GM21786 (cell line): Measurements from ENCODE around the gene EYS.

Experiments used
- ATAC-seq: cut with Tn5 transposase; IDR thresholded peaks from one replicate; pipeline ENCODE4 v1.9.1; 2021; ENCODE audit not compliant: unreplicated experiment

EYS gene

GRCh38 chr6:64185621-64186020 lies 1521.4 kb downstream of the EYS start:
- no peak for ATAC-seq

- no peak for ATAC-seq
Measured at GRCh38 chr6:64175296-64175695, 1531.7 kb downstream of the EYS start.

- no peak for ATAC-seq
Measured at GRCh38 chr6:64170316-64170715, 1536.7 kb downstream of the EYS start.

GRCh38 chr6:64160486-64160885 lies 1546.5 kb downstream of the EYS start:
- ATAC-seq = no peak

GRCh38 chr6:64155063-64155462 lies 1552.0 kb downstream of the EYS start:
- no peak for ATAC-seq

GRCh38 chr6:64146876-64147275 lies 1560.2 kb downstream of the EYS start:
- ATAC-seq = no peak

GRCh38 chr6:64146094-64146493 lies 1560.9 kb downstream of the EYS start:
- ATAC-seq = no peak

- no peak for ATAC-seq
Measured at GRCh38 chr6:64145658-64146057, 1561.4 kb downstream of the EYS start.

- ATAC-seq = no peak
Measured at GRCh38 chr6:64143101-64143500, 1563.9 kb downstream of the EYS start.

- ATAC-seq = no peak
Measured at GRCh38 chr6:64141680-64142079, 1565.3 kb downstream of the EYS start.

- no peak for ATAC-seq
Measured at GRCh38 chr6:64128301-64129024, 1578.6 kb downstream of the EYS start.

GRCh38 chr6:64123761-64124633 lies 1583.0 kb downstream of the EYS start:
- ATAC-seq = no peak

- ATAC-seq = no peak
Measured at GRCh38 chr6:64122712-64123375, 1584.2 kb downstream of the EYS start.

- ATAC-seq = no peak
Measured at GRCh38 chr6:64121011-64121565, 1585.9 kb downstream of the EYS start.

GRCh38 chr6:64113704-64114103 lies 1593.3 kb downstream of the EYS start:
- ATAC-seq = no peak

- no peak for ATAC-seq
Measured at GRCh38 chr6:64104051-64104450, 1603.0 kb downstream of the EYS start.

GRCh38 chr6:64103480-64103879 lies 1603.5 kb downstream of the EYS start:
- no peak for ATAC-seq

GRCh38 chr6:64100702-64101303 lies 1606.2 kb downstream of the EYS start:
- no peak for ATAC-seq

GRCh38 chr6:64090352-64090751 lies 1616.7 kb downstream of the EYS start:
- no peak for ATAC-seq

- ATAC-seq = no peak
Measured at GRCh38 chr6:64085126-64085525, 1621.9 kb downstream of the EYS start.

GRCh38 chr6:64084185-64084663 lies 1622.8 kb downstream of the EYS start:
- no peak for ATAC-seq
